H9 (cell line): ENCODE data around the gene LARGE1. TPM values are rescaled to one million over a fixed set of nuclear protein-coding genes. Genes with fewer than 3 reads are reported as not detected.

Experiments used
- DNase-seq: peaks from one replicate; pipeline ENCODE4 v3.0.0-alpha.2; 2017
- H2AFZ ChIP-seq: one replicate; pipeline ENCODE4 v1.6.1; 2013; ENCODE audit warnings: mild to moderate bottlenecking, low read length, control low read depth, moderate library complexity
- H2AK5ac ChIP-seq: 2 replicates; pipeline ENCODE4 v1.6.1; 2013; ENCODE audit warnings: low read length, control low read depth, mixed read lengths; ENCODE audit not compliant: insufficient read length
- H2BK120ac ChIP-seq: one replicate; pipeline ENCODE4 v1.6.1; 2013; ENCODE audit warnings: low read depth, mild to moderate bottlenecking, low read length, control low read depth, inconsistent platforms; ENCODE audit not compliant: poor library complexity, severe bottlenecking
- H2BK12ac ChIP-seq: 2 replicates; pipeline ENCODE4 v1.6.1; 2013; ENCODE audit warnings: low read length, control low read depth, mixed read lengths, low read depth; ENCODE audit not compliant: insufficient read length
- H2BK15ac ChIP-seq: 2 replicates; pipeline ENCODE4 v1.6.1; 2013; ENCODE audit warnings: low read depth, low read length, control low read depth
- H2BK20ac ChIP-seq: one replicate; pipeline ENCODE4 v1.6.1; 2013; ENCODE audit warnings: low read depth, mild to moderate bottlenecking, low read length, control low read depth, inconsistent platforms; ENCODE audit not compliant: poor library complexity, severe bottlenecking
- H2BK5ac ChIP-seq: 2 replicates; pipeline ENCODE4 v1.6.1; 2013; ENCODE audit warnings: low read length, control low read depth, mixed read lengths; ENCODE audit not compliant: insufficient read length
- H3K14ac ChIP-seq: 2 replicates; pipeline ENCODE4 v1.6.1; 2013; ENCODE audit warnings: low read length, control low read depth; ENCODE audit not compliant: insufficient read depth
- H3K18ac ChIP-seq: 2 replicates; pipeline ENCODE4 v1.6.1; 2013; ENCODE audit warnings: low read depth, mild to moderate bottlenecking, mixed read lengths, low read length, control low read depth; ENCODE audit not compliant: insufficient read length
- H3K23ac ChIP-seq: 2 replicates; pipeline ENCODE4 v1.6.1; 2013; ENCODE audit warnings: low read length, control low read depth, mixed read lengths, low read depth; ENCODE audit not compliant: insufficient read length
- H3K23me2 ChIP-seq: 2 replicates; pipeline ENCODE4 v1.6.1; 2013; ENCODE audit warnings: low read depth, mild to moderate bottlenecking, mixed read lengths, low read length, control low read depth; ENCODE audit not compliant: insufficient read length, poor library complexity, severe bottlenecking
- H3K27ac ChIP-seq: 2 replicates; pipeline ENCODE4 v1.5.1; 2013; ENCODE audit warnings: low read length, control low read depth, mixed read lengths, low read depth; ENCODE audit not compliant: insufficient read length
- H3K27me3 ChIP-seq: 2 replicates; pipeline ENCODE4 v1.6.1; 2013; ENCODE audit warnings: low read length, control low read depth, inconsistent platforms; ENCODE audit not compliant: insufficient read depth
- H3K4ac ChIP-seq: 2 replicates; pipeline ENCODE4 v1.6.1; 2013; ENCODE audit warnings: low read depth, mild to moderate bottlenecking, control low read depth, inconsistent platforms, low read length, moderate library complexity
- H3K4me1 ChIP-seq: 2 replicates; pipeline ENCODE4 v1.6.1; 2013; ENCODE audit warnings: low read length, control low read depth, inconsistent platforms; ENCODE audit not compliant: insufficient read depth
- H3K4me2 ChIP-seq: 2 replicates; pipeline ENCODE4 v1.6.1; 2013; ENCODE audit warnings: low read length, control low read depth, mixed read lengths; ENCODE audit not compliant: insufficient read length, insufficient read depth
- H3K56ac ChIP-seq: 2 replicates; pipeline ENCODE4 v1.6.1; 2013; ENCODE audit warnings: low read depth, mild to moderate bottlenecking, mixed read lengths, low read length, control low read depth; ENCODE audit not compliant: insufficient read length
- H3K79me1 ChIP-seq: 2 replicates; pipeline ENCODE4 v1.6.1; 2013; ENCODE audit warnings: low read depth, mild to moderate bottlenecking, moderate library complexity, low read length, control low read depth, inconsistent platforms; ENCODE audit not compliant: insufficient read depth, poor library complexity, severe bottlenecking
- H3K79me2 ChIP-seq: 2 replicates; pipeline ENCODE4 v1.6.1; 2013; ENCODE audit warnings: low read length, control low read depth, inconsistent platforms; ENCODE audit not compliant: insufficient read depth
- H3K9ac ChIP-seq: 2 replicates; pipeline ENCODE4 v1.6.1; 2013; ENCODE audit warnings: low read length, control low read depth, mixed read lengths; ENCODE audit not compliant: insufficient read length; ENCODE audit errors: extremely low read depth
- H3K9me3 ChIP-seq: one replicate; pipeline ENCODE4 v1.6.1; 2013; ENCODE audit warnings: low read depth, low read length, inconsistent platforms; ENCODE audit not compliant: control insufficient read depth
- H3T11ph ChIP-seq: one replicate; pipeline ENCODE4 v1.6.1; 2013; ENCODE audit warnings: mild to moderate bottlenecking, low read length, control low read depth, inconsistent platforms
- H4K20me1 ChIP-seq: one replicate; pipeline ENCODE4 v1.6.1; 2013; ENCODE audit not compliant: control insufficient read depth, insufficient read length, insufficient read depth
- H4K5ac ChIP-seq: 2 replicates; pipeline ENCODE4 v1.6.1; 2013; ENCODE audit warnings: low read depth, mild to moderate bottlenecking, mixed read lengths, low read length, control low read depth; ENCODE audit not compliant: insufficient read length
- H4K8ac ChIP-seq: replicated peaks from 2 replicates; pipeline ENCODE4 v1.6.1; 2013; ENCODE audit warnings: low read length, control low read depth, mixed read lengths, low read depth; ENCODE audit not compliant: insufficient read length
- H4K91ac ChIP-seq: 2 replicates; pipeline ENCODE4 v1.6.1; 2013; ENCODE audit warnings: low read depth, mild to moderate bottlenecking, moderate library complexity, mixed read lengths, low read length, control low read depth; ENCODE audit not compliant: insufficient read length
- H3K27ac Mint-ChIP-seq, 3 experiments: 2 replicates in 2 of 3; 3 replicates in 1 of 3; pipeline ENCODE4 v1.8.0; 2020 to 2021; ENCODE audit warnings: mixed read lengths in 3 of 3, mild to moderate bottlenecking in 1 of 3, moderate library complexity in 1 of 3
- H3K27me3 Mint-ChIP-seq: 2 replicates; pipeline ENCODE4 v1.8.0; 2021; ENCODE audit warnings: low read depth, mild to moderate bottlenecking, moderate library complexity, mixed read lengths
- H3K36me3 Mint-ChIP-seq, 3 experiments: 2 replicates in 2 of 3; 3 replicates in 1 of 3; pipeline ENCODE4 v1.8.0; 2020 to 2021; ENCODE audit warnings: low read depth in 3 of 3, mixed read lengths in 3 of 3; ENCODE audit not compliant: insufficient read depth in 1 of 3
- H3K4me1 Mint-ChIP-seq, 2 experiments: 2 replicates each; pipeline ENCODE4 v1.8.0; 2020; ENCODE audit warnings: mixed read lengths in 2 of 2
- H3K4me3 Mint-ChIP-seq, 2 experiments: 2 replicates in 1 of 2; 3 replicates in 1 of 2; pipeline ENCODE4 v1.8.0; 2020 to 2021; ENCODE audit warnings: mild to moderate bottlenecking in 2 of 2, mixed read lengths in 2 of 2, moderate library complexity in 1 of 2
- H3K9me3 Mint-ChIP-seq, 2 experiments: 2 replicates in 1 of 2; 3 replicates in 1 of 2; pipeline ENCODE4 v1.8.0; 2020; ENCODE audit warnings: mild to moderate bottlenecking in 2 of 2, mixed read lengths in 2 of 2, moderate library complexity in 1 of 2
- CTCF ChIP-seq: fragments of 200-600 bp; sonication (generic); conservative IDR thresholded peaks from 3 replicates; pipeline ENCODE4 v1.8.0; 2021; ENCODE audit warnings: antibody characterized with exemption, mild to moderate bottlenecking
- WGBS: extraction: QIAGEN DNeasy Blood & Tissue Kit; methylation state at CpG from one replicate; pipeline ENCODE4 v1.1.7; 2013; ENCODE audit warnings: missing lambda C conversion rate, low lambda C conversion rate, mixed read lengths; ENCODE audit not compliant: insufficient read length; ENCODE audit errors: extremely low coverage; 5-methylcytosine and 5-hydroxymethylcytosine counted together
- total RNA-seq: library from RNA; stranded (reverse); gene quantifications from 2 replicates; pipeline ENCODE4 v1.2.1, GENCODE V29; 2021

Gene LARGE1
- total RNA-seq, 1 experiment from 2014 or later, result 43.5 TPM

- TF ChIP-seq CTCF, result no peak
- Histone ChIP-seq H3K4ac (no peak overlapping the region), H3K79me2 (no peaks in the 10 kb centered on the region), H4K8ac (no peak overlapping the region), H3K56ac (no peak overlapping the region), H2BK5ac (no peak overlapping the region), H3K4me1 (no peaks in the 10 kb centered on the region), H2AK5ac (no peak overlapping the region), H3K23me2 (no peaks in the 10 kb centered on the region), H3K4me2 (no peak overlapping the region), H2BK15ac (no peak overlapping the region), H3K27ac (no peak overlapping the region), H3K9ac (no peak overlapping the region), H3K18ac (no peak overlapping the region), H3K27me3 (no peaks in the 10 kb centered on the region), H2BK20ac (no peak overlapping the region), H4K5ac (no peak overlapping the region), H3T11ph (no peak overlapping the region), H3K23ac (no peak overlapping the region), H4K20me1 (no peaks in the 10 kb centered on the region), H2AFZ (no peak overlapping the region), H3K79me1 (no peaks in the 10 kb centered on the region), H2BK120ac (no peak overlapping the region), H3K14ac (no peak overlapping the region), H2BK12ac (no peak overlapping the region), H4K91ac (no peak overlapping the region), H3K9me3 (no peaks in the 10 kb centered on the region)
- H3K9me3 Mint-ChIP-seq, result peaks cover 19 to 29% of the 10 kb centered on the region in 2 experiments
- H3K36me3 Mint-ChIP-seq, result peaks cover 31 to 52% (median 39%) of the 10 kb centered on the region in 3 experiments
- no peak overlapping the region; a peak in 2 of 7 replicates for H3K27ac Mint-ChIP-seq
- no peaks in the 10 kb centered on the region for H3K27me3 Mint-ChIP-seq
- H3K4me1 Mint-ChIP-seq, result no peaks in the 10 kb centered on the region
- H3K4me3 Mint-ChIP-seq, result no peak overlapping the region
- DNase-seq, result no peak
- no CpG with 5 or more reads among the region's 10 CpGs for WGBS
These were observed 538.5 kb downstream of the LARGE1 start for GRCh38 chr22:33381531-33382406.
